ENCODE results near the gene FOXS1. TPM values are rescaled to one million over a fixed set of nuclear protein-coding genes. Genes with fewer than 3 reads are reported as not detected.
A peak's percentile ranks its signal among the peaks of the same experiment; 100 is the strongest.

The FOXS1 gene
- total RNA-seq, 1 donor from 2014 or later = 0.22 TPM

DNA sequence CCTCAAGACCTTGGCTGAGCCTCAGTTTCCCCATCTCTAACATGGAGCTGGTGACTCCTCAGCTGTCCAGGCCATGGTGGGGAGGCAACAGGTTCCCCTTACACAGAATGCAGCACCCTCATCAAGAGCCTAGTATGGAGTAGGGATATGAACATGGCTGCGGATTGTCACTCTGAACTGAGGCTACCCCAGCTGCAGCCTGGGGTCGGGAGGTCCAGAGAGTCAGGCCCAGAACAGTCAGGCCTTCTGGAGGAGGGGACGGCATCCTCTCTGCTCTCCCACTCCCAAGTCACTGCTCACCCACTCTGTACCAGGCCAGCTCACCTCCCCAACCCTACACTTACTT lies 1.4 kb upstream of the FOXS1 start:
- Mint-ChIP-seq H3K36me3 (no peaks in the 10 kb centered on the region), H3K27ac (no peak overlapping the region), H3K4me3 (no peak overlapping the region), H3K27me3 (peaks cover 44% of the 10 kb centered on the region), H3K9me3 (no peaks in the 10 kb centered on the region), H3K4me1 (ENCODE audit: unreplicated experiment) (peaks cover 16% of the 10 kb centered on the region)
- peak; percentile 6 for TF ChIP-seq CTCF (conservative IDR thresholded peaks at IDR 0.05)
- no peak for DNase-seq (ENCODE audit: extremely low spot score, unreplicated experiment)

DNA sequence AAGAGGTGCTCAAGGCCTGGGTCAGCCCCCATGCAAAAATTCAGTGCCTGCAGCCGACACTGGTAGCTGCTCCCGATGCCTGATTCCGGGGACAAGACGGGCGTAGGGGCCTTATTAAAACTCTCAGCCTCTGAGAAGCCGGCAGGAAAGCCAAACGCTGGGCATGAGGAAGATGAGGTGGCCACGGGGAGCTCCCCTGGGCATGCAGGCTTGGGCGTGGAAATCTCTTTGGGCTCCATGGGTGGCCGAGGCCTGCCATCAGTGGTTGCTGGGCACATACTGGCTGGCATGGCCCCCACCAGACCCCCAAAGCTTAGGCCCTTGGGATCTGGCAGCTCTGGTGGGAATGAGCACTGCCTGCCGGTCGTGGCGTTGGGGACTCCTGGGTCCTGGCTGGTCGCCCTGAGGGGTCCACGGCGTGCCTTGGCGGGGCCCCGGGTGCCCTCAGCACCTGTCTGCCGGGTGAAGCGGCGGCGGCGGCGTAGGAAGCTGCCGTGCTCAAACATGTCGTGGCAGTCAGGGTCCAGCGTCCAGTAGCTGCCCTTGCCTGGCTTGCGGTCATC lies 586 bp downstream of the FOXS1 start:
- Mint-ChIP-seq H3K27ac (no peak overlapping the region), H3K36me3 (no peaks in the 10 kb centered on the region), H3K4me1 (ENCODE audit: unreplicated experiment) (peaks cover 16% of the 10 kb centered on the region), H3K9me3 (no peaks in the 10 kb centered on the region), H3K27me3 (peaks cover 26% of the 10 kb centered on the region), H3K4me3 (no peak overlapping the region)
- TF ChIP-seq CTCF (conservative IDR thresholded peaks at IDR 0.05) = no peak
- DNase-seq (ENCODE audit: extremely low spot score, unreplicated experiment) = no peak

DNA sequence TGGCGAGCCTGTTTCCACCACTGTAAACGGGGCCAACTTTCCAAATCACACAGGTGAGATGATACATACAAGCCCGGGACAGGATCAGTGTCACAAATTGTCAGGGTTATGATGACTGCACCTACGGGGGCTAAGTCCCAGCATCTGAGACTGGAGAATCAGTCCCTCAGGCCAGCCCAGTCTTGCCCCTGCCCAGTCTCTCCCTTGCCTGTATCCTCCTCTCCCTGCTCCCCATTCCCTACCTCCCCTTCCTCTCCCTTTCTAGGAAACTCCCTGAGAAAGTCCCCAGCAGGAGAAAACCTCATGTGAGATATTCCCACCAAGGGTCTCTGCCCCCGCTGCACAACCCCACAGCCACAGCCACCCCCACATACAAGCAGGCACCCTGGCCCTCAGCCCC lies 1.5 kb downstream of the FOXS1 start:
- no peak overlapping the region for H3K4me3 Mint-ChIP-seq

DNA sequence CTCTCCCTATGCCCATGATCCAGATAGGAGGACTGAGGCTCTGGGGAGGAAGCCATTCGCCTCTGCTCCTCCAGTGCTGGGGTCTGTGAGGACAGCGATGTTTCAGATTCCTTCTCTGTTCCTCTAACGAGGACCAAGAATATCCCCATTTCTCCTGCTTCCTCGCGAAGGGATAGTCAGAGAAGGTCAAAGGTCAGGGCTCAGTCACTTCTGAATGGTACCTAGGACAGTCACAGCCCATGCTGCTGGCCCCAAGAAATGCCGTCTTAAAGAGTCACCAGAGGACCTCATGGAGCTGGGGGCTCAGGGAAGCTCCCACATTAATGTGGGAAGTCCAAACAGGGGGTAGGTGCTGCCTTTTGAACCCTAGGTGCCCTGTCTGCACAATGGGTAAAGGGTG lies 2.1 kb downstream of the FOXS1 start:
- no peak overlapping the region for H3K4me3 Mint-ChIP-seq
- H3K27ac Mint-ChIP-seq = no peak overlapping the region
- no peaks in the 10 kb centered on the region for H3K36me3 Mint-ChIP-seq
- TF ChIP-seq CTCF (conservative IDR thresholded peaks at IDR 0.05) = no peak
- no peaks in the 10 kb centered on the region for H3K9me3 Mint-ChIP-seq
- DNase-seq (ENCODE audit: extremely low spot score, unreplicated experiment) = no peak
- peaks cover 12% of the 10 kb centered on the region for H3K27me3 Mint-ChIP-seq
- H3K4me1 Mint-ChIP-seq (ENCODE audit: unreplicated experiment) = peaks cover 16% of the 10 kb centered on the region

More for the DNA sequence above, 1.5 kb downstream of the FOXS1 start:
- no peaks in the 10 kb centered on the region for H3K9me3 Mint-ChIP-seq
- H3K27me3 Mint-ChIP-seq = peaks cover 18% of the 10 kb centered on the region
- peaks cover 16% of the 10 kb centered on the region for H3K4me1 Mint-ChIP-seq (ENCODE audit: unreplicated experiment)
- DNase-seq (ENCODE audit: extremely low spot score, unreplicated experiment) = no peak
- peak overlapping the region; percentile 32 for H3K27ac Mint-ChIP-seq
- TF ChIP-seq CTCF (conservative IDR thresholded peaks at IDR 0.05) = no peak
- no peaks in the 10 kb centered on the region for H3K36me3 Mint-ChIP-seq

- DNase-seq (ENCODE audit: extremely low spot score, unreplicated experiment) = no peak
- Mint-ChIP-seq H3K4me1 (ENCODE audit: unreplicated experiment) (peaks cover 16% of the 10 kb centered on the region), H3K27me3 (peaks cover 8% of the 10 kb centered on the region), H3K27ac (peak overlapping the region; percentile 21), H3K9me3 (no peaks in the 10 kb centered on the region), H3K36me3 (no peaks in the 10 kb centered on the region), H3K4me3 (no peak overlapping the region)
- no peak for TF ChIP-seq CTCF (conservative IDR thresholded peaks at IDR 0.05)
These were observed 2.8 kb downstream of the FOXS1 start for GRCh38 chr20:31842471-31843157.
